Nephron (organoid): Measurements from ENCODE around the gene PPP2R2C.

Experiments
- H3K27ac Mint-ChIP-seq, 3 experiments: 2 replicates each; pipeline ENCODE4 v1.8.0; 2020; ENCODE audit warnings: mixed read lengths in 3 of 3, mild to moderate bottlenecking in 2 of 3, moderate library complexity in 1 of 3
- H3K27me3 Mint-ChIP-seq: 2 replicates; pipeline ENCODE4 v1.8.0; 2021; ENCODE audit warnings: low read depth, mild to moderate bottlenecking, moderate library complexity, mixed read lengths
- H3K36me3 Mint-ChIP-seq: 2 replicates; pipeline ENCODE4 v1.8.0; 2020; ENCODE audit warnings: low read depth, mixed read lengths
- H3K4me1 Mint-ChIP-seq: 2 replicates; pipeline ENCODE4 v1.8.0; 2020; ENCODE audit warnings: mixed read lengths
- H3K4me3 Mint-ChIP-seq, 3 experiments: 2 replicates each; pipeline ENCODE4 v1.8.0; 2020; ENCODE audit warnings: mild to moderate bottlenecking in 3 of 3, mixed read lengths in 3 of 3, moderate library complexity in 2 of 3
- H3K9me3 Mint-ChIP-seq: 2 replicates; pipeline ENCODE4 v1.8.0; 2020; ENCODE audit warnings: mixed read lengths
- TF ChIP-seq, protein P1 (sequence below), 3 experiments: fragments of 200-600 bp; sonication (generic); IDR thresholded peaks; one replicate each; pipeline ENCODE4 v1.5.0; 2021; ENCODE audit warnings: antibody characterized with exemption in 3 of 3; ENCODE audit not compliant: unreplicated experiment in 3 of 3

Gene PPP2R2C

DNA sequence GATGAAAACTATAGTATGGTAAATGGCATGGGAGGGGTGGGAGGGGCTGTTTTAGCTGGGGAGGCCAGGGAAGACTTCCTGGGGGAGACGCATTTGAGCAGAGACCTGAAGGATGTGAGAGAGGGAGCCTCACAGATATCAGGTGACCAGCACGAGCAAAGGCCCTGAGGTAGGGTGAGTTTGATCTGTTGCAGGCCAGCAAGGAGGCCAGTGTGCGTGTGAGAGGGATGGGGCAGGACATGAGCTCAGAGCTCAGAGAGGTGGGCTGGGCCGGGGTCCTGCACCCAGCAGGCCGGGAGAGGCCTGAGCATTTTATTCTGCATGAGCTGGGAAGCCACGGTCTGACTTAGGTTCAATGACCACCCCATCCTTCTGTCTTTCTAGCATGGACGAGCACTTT lies 80.0 kb downstream of the PPP2R2C start:
- Mint-ChIP-seq H3K27ac (no peak overlapping the region), H3K9me3 (no peaks in the 10 kb centered on the region), H3K27me3 (peaks cover 22% of the 10 kb centered on the region), H3K4me3 (no peak overlapping the region), H3K36me3 (no peaks in the 10 kb centered on the region), H3K4me1 (peaks cover 9% of the 10 kb centered on the region)
- TF ChIP-seq, protein P1, sequence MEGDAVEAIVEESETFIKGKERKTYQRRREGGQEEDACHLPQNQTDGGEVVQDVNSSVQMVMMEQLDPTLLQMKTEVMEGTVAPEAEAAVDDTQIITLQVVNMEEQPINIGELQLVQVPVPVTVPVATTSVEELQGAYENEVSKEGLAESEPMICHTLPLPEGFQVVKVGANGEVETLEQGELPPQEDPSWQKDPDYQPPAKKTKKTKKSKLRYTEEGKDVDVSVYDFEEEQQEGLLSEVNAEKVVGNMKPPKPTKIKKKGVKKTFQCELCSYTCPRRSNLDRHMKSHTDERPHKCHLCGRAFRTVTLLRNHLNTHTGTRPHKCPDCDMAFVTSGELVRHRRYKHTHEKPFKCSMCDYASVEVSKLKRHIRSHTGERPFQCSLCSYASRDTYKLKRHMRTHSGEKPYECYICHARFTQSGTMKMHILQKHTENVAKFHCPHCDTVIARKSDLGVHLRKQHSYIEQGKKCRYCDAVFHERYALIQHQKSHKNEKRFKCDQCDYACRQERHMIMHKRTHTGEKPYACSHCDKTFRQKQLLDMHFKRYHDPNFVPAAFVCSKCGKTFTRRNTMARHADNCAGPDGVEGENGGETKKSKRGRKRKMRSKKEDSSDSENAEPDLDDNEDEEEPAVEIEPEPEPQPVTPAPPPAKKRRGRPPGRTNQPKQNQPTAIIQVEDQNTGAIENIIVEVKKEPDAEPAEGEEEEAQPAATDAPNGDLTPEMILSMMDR (IDR thresholded peaks at IDR 0.05; ENCODE audit: unreplicated experiment in 3 of 3), result no peak

GRCh38 chr4:6391852-6392188 lies 80.6 kb downstream of the PPP2R2C start:
- Mint-ChIP-seq H3K27ac (no peak overlapping the region), H3K4me1 (peaks cover 8% of the 10 kb centered on the region), H3K27me3 (peaks cover 17% of the 10 kb centered on the region), H3K36me3 (no peaks in the 10 kb centered on the region), H3K4me3 (no peak overlapping the region), H3K9me3 (no peaks in the 10 kb centered on the region)
- TF ChIP-seq, protein P1 (IDR thresholded peaks at IDR 0.05; ENCODE audit: unreplicated experiment in 3 of 3), result no peak

GRCh38 chr4:6391186-6391851 lies 81.1 kb downstream of the PPP2R2C start:
- H3K36me3 Mint-ChIP-seq, result no peaks in the 10 kb centered on the region
- H3K9me3 Mint-ChIP-seq, result no peaks in the 10 kb centered on the region
- TF ChIP-seq, protein P1 (IDR thresholded peaks at IDR 0.05; ENCODE audit: unreplicated experiment in 3 of 3), result no peak
- H3K27ac Mint-ChIP-seq, result no peak overlapping the region
- peaks cover 11% of the 10 kb centered on the region for H3K4me1 Mint-ChIP-seq
- H3K27me3 Mint-ChIP-seq, result peaks cover 16% of the 10 kb centered on the region
- no peak overlapping the region for H3K4me3 Mint-ChIP-seq

DNA sequence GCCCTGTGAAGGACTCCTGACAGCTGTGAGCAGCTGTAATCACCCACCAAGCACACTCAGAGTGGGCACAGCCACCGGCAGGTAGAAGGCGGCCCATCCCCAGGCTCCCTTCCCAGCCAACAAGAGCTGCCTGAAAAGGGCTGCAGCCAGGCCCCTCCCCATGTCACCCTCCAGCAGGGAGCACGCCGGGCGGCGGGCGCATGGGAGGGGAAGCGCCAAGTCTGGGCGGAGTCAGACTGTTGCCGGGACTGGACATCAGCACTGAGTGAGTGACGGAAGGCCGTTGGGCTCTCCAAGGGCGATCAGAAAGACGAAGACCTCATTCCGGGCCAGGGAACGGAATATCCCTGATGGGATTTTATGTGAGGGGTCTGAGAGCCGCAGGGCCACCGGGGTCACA lies 82.1 kb downstream of the PPP2R2C start:
- TF ChIP-seq, protein P1 (IDR thresholded peaks at IDR 0.05; ENCODE audit: unreplicated experiment in 3 of 3), result no peak
- H3K4me1 Mint-ChIP-seq, result peaks cover 18% of the 10 kb centered on the region
- no peaks in the 10 kb centered on the region for H3K9me3 Mint-ChIP-seq
- no peak overlapping the region for H3K4me3 Mint-ChIP-seq
- no peak overlapping the region for H3K27ac Mint-ChIP-seq
- H3K36me3 Mint-ChIP-seq, result no peaks in the 10 kb centered on the region
- H3K27me3 Mint-ChIP-seq, result peaks cover 22% of the 10 kb centered on the region

GRCh38 chr4:6389142-6389825 lies 83.1 kb downstream of the PPP2R2C start:
- TF ChIP-seq, protein P1 (IDR thresholded peaks at IDR 0.05; ENCODE audit: unreplicated experiment in 3 of 3), result no peak
- H3K9me3 Mint-ChIP-seq, result no peaks in the 10 kb centered on the region
- H3K36me3 Mint-ChIP-seq, result no peaks in the 10 kb centered on the region
- no peak overlapping the region for H3K4me3 Mint-ChIP-seq
- peaks cover 18% of the 10 kb centered on the region for H3K4me1 Mint-ChIP-seq
- H3K27ac Mint-ChIP-seq, result no peak overlapping the region
- peaks cover 22% of the 10 kb centered on the region for H3K27me3 Mint-ChIP-seq

DNA sequence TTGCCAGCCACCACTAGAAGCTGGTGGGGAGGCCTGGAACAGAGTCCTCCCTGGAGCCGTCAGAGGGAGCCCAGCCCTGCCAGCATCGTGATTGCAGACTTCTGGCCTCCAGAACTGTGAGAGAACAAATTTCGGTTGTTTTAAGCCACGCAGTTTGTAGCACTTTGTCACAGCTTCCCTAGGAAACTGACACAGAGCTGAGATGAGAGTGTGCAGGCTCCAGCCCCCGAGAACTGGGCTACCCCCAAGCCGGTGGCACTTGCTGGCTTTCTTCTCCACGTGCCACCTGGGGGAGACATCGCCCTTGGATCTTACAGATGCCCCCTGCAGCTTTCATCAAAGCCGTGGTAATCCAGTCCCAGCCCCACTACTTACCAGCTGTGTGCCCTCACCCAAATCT lies 83.7 kb downstream of the PPP2R2C start:
- H3K36me3 Mint-ChIP-seq, result no peaks in the 10 kb centered on the region
- peaks cover 18% of the 10 kb centered on the region for H3K4me1 Mint-ChIP-seq
- H3K27me3 Mint-ChIP-seq, result peaks cover 26% of the 10 kb centered on the region
- no peaks in the 10 kb centered on the region for H3K9me3 Mint-ChIP-seq
- no peak overlapping the region for H3K27ac Mint-ChIP-seq
- no peak overlapping the region for H3K4me3 Mint-ChIP-seq
- TF ChIP-seq, protein P1 (IDR thresholded peaks at IDR 0.05; ENCODE audit: unreplicated experiment in 3 of 3), result no peak
